Memory B cell (primary cell): ENCODE measurements around the gene PRKCA.

ENCODE experiments used
- ATAC-seq: fragments of 150-1000 bp; cut with Tn5 transposase; 2 replicates; pipeline ENCODE4 v1.10.0; 2021; ENCODE audit warnings: low read depth, mild to moderate bottlenecking, moderate library complexity
- DNase-seq, 2 donors: peaks; one replicate each; pipeline ENCODE4 v3.0.0; 2022; ENCODE audit warnings: low spot score in 2 of 2
- H3K27ac Mint-ChIP-seq: one replicate; pipeline ENCODE4 v1.8.0; 2022; ENCODE audit warnings: mild to moderate bottlenecking, moderate library complexity, mixed read lengths
- H3K27me3 Mint-ChIP-seq: one replicate; pipeline ENCODE4 v1.8.0; 2022; ENCODE audit warnings: mixed read lengths
- H3K36me3 Mint-ChIP-seq: one replicate; pipeline ENCODE4 v1.8.0; 2022; ENCODE audit warnings: mild to moderate bottlenecking, mixed read lengths
- H3K4me1 Mint-ChIP-seq: one replicate; pipeline ENCODE4 v1.8.0; 2022; ENCODE audit warnings: mixed read lengths
- H3K4me3 Mint-ChIP-seq: one replicate; pipeline ENCODE4 v1.8.0; 2022; ENCODE audit warnings: mild to moderate bottlenecking, moderate library complexity, mixed read lengths
- H3K9me3 Mint-ChIP-seq: one replicate; pipeline ENCODE4 v1.8.0; 2022; ENCODE audit warnings: mixed read lengths

Gene PRKCA

DNA sequence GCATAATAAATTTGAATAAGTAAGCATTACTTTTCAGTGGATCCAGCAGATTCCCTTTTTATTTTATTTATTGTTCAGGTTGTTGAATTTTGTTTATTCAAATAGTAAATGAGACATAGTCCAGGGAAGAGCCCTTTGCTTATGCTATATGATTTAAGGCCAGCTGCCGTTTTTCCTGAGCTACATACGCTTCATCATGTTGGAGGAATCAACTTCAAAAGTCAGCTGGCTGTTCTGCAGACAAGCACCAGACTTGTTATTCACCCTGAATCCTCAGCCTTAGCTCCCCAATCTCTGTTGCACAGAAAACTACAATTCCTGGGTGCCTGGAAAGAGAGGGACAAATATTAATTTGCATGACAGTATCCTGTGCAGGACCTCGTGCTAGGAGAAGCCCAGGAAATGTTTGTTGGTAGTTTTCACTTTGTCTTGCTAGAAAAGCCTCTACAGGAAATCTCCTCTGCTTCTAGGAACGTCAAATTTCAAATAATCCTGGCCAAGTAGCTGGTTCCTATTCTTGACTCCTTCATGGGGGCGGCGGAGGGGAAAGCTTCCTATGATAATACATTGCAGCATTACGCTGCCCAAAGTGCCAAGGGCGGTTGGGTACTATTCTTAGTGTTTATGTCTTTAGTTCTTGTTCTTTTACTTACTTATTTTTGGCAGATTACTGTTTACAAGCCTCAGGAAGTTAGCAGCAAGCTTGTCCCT, 101.6 kb downstream of the PRKCA start:
- ATAC-seq = no peak
- Mint-ChIP-seq H3K9me3 (no peaks in the 10 kb centered on the region), H3K4me3 (no peak overlapping the region), H3K4me1 (no peaks in the 10 kb centered on the region), H3K27me3 (peaks cover 17% of the 10 kb centered on the region), H3K36me3 (peaks cover 2% of the 10 kb centered on the region), H3K27ac (no peak overlapping the region)
- DNase-seq = no peak

DNA sequence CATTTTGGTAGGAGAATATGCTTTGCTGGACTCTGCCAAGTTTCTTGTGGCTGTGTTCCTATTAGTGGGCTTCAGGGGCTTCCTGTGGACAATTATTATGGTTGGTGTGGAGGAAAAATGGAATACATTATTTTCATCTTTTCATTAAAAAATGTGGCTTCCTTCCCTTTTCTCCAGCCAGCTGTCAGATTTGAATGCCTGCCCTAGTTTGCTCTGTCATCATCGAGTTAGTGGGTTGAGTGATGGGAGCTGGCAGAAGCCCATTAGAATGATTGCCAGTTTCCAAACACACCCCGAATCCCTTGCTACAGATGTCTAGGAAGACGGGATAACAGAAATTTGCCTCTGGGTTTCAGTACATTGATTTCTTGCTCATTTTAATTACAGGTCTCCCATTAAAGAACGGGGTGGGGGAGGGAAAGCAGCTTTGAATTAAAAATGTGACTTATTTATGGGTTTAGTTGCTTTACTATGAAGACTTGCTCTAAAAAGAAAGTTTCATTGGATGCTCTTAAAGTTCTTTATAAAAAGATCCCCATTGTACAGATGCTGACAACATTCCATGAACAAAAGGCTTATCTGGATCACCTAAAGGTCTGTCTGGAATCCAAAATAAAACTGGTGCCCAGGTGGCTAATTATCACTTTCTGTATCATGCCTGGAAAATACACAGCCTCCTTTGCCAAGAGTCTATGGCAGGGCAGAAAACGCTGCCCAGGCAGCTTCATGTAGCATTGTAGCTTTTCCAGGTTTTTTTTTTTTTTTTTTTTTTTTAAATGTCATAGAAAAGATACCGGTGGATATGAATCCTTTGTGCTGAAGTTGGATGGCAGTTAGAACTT, 103.6 kb downstream of the PRKCA start:
- no peak for DNase-seq
- H3K36me3 Mint-ChIP-seq = peaks cover under 1% of the 10 kb centered on the region
- no peaks in the 10 kb centered on the region for H3K9me3 Mint-ChIP-seq
- H3K4me3 Mint-ChIP-seq = no peak overlapping the region
- ATAC-seq = no peak
- H3K27me3 Mint-ChIP-seq = peaks cover 14% of the 10 kb centered on the region
- no peak overlapping the region for H3K27ac Mint-ChIP-seq
- no peaks in the 10 kb centered on the region for H3K4me1 Mint-ChIP-seq

DNA sequence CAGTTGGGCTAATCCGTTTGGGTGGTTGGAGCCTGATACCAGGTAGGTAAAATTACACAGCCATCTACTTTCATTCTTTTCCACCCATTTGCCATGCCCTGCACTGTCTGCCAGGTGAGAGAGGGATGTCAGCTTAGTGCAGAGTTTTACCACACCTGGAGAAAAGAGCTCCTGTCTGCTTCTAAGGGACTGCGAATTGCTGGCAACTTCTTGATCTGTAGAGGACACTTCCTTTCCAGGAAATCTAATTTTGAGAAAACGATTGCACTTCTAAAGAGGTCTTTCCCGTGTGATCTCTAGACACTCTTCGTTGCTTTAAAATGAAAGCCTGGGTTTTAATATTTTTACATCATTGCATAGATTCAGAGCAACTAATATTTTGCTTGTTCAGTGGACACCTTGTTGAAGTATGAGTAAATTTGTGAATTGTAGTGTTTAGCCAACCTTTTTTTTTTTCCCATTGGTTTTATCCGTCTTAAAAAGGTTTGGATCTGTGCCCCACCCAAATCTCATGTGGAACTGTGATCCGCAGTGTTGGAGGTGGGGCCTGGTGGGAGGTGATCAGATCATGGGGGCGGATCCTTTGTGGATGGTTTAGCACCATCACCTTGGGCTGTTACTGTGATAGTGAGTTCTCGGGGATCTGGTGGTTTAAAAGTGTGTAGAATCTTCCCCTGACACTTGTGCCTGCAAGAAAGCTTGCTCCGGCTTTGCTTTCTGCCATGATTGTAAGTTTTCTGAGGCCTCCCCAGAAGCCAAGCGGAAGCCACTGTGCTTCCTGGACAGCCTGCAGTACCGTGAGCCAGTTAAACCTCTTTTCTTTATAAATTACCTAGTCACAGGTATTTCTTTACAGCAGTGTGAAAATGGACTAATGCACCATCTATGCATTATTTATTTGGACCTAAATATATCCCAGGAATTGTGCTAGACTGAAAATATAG, 104.6 kb downstream of the PRKCA start:
- Mint-ChIP-seq H3K4me3 (no peak overlapping the region), H3K27me3 (peaks cover 7% of the 10 kb centered on the region), H3K4me1 (no peaks in the 10 kb centered on the region), H3K36me3 (no peaks in the 10 kb centered on the region), H3K9me3 (no peaks in the 10 kb centered on the region), H3K27ac (no peak overlapping the region)
- DNase-seq = no peak
- no peak for ATAC-seq

DNA sequence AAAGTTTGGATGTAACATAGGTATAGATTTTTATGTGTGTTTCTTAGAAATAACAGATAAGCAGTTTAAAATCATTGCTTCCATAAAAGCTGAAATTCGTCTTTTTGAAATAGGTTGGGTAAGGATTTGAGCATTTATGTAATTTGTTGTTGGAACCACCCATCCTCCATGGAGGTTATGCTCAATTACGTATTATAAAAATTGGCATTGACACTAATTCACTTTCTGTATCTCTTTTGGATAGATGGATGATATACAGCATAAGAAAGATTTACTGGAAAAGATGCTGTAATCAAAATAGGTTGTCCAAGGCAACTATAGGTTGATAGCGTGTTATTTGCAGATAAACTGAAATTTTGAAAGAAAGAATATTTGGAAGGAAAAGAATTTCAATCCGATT, 105.5 kb downstream of the PRKCA start:
- Mint-ChIP-seq H3K9me3 (no peaks in the 10 kb centered on the region), H3K4me3 (no peak overlapping the region), H3K36me3 (no peaks in the 10 kb centered on the region), H3K27ac (no peak overlapping the region), H3K4me1 (no peaks in the 10 kb centered on the region), H3K27me3 (peaks cover 6% of the 10 kb centered on the region)
- no peak for ATAC-seq
- DNase-seq = no peak

DNA sequence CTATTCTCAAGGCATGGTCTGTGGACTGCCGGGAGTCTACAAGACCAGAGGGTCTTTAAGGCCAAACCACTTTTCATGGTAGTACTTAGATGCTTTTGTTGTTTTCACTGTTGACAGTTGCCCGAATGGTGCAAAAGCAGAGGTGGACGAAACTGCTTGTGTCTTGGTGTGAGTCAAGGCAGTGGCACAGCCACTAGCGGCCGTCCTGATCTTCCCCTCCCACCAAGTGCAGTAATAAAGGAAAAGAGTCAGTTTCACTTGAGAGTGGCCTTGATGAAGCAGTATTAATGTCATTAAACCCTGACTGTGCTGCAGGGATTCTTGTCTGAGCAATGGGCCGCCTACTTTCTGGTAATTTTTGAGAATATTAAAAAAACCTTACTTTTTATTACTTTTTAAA, 109.1 kb downstream of the PRKCA start:
- DNase-seq (no peak), ATAC-seq (no peak)
- no peak overlapping the region for H3K4me3 Mint-ChIP-seq
- H3K27me3 Mint-ChIP-seq = peaks cover 5% of the 10 kb centered on the region
- no peaks in the 10 kb centered on the region for H3K36me3 Mint-ChIP-seq
- no peak overlapping the region for H3K27ac Mint-ChIP-seq
- H3K4me1 Mint-ChIP-seq = no peaks in the 10 kb centered on the region
- no peaks in the 10 kb centered on the region for H3K9me3 Mint-ChIP-seq

DNA sequence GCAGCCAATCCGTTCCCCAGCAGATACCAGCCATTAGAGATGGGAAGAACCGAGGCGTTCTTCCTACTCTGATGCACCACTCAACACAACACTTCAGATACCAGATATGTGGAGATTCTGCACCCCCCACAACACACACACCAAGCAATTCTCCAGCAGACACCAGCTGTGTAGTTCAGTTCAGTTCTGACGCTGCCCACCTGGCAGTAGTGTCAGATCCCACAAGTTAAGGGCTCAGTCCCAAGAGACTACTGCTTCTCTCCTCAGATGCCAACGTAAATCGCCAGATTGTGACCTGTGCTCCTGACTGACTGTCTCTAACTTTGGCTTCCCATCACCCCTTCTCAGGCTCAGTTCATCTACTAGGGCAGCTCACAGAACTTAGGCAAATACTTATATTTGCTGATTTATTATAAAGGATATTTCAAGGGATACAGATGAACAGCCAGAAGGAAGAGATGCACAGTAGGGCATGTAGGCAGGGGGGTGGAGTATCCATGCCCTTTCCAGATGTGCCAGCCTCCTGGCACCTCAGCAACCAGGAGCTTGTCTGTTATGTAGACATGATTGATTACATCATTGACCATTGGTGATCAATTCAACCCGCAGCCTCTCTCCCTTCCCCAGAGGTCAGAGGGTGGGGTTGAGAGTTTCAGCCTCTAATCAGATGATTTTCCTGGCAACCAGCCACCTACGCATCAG, 110.6 kb downstream of the PRKCA start:
- Mint-ChIP-seq H3K27me3 (peaks cover 2% of the 10 kb centered on the region), H3K36me3 (no peaks in the 10 kb centered on the region), H3K4me3 (no peak overlapping the region), H3K4me1 (no peaks in the 10 kb centered on the region), H3K27ac (no peak overlapping the region), H3K9me3 (no peaks in the 10 kb centered on the region)
- ATAC-seq (no peak), DNase-seq (no peak)

DNA sequence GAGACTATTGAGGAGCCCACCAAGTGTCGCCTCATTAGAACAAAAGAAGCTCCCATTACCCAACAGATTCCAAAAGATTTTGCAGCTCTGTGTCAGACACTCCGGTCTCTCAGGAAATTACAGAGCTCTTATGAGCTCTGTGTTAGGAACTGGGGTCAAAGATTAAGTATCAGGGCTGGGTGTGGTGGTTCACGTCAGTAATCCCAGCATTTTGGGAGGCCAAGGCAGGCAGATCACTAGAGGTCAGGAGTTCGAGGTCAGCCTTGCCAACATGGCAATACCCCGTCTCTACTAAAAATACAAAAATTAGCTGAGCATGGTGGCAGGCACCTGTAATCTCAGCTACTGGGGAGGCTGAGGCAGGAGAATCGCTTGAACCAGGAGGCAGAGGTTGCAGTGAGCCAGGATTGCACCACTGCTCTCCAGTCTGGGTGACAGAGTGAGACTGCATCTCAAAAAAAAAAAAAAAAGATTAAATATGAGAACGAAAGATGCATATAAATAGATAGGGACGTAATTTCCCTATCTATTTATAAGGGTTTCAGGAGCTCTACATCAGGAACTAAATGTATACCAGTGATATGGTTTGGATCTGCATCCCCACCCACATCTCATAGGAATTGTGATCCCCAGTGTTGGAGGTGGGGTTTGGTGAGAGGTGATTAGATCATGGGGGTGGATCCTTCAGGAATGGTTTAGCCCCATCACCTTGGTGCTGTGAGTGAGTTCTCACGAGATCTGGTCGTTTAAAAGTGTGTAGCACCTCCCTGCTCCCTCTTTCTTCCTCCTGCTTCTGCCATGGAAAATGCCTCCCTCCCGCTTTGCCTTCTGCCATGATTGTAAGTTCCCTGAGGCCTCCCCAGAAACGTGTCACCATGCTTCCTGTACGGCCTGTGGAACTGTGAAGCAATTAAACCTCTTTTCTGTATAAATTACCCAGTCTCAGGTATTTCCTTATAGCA, 111.4 kb downstream of the PRKCA start:
- Mint-ChIP-seq H3K27me3 (peaks cover 2% of the 10 kb centered on the region), H3K4me1 (no peaks in the 10 kb centered on the region), H3K9me3 (no peaks in the 10 kb centered on the region), H3K4me3 (no peak overlapping the region), H3K27ac (no peak overlapping the region), H3K36me3 (no peaks in the 10 kb centered on the region)
- no peak for DNase-seq
- no peak for ATAC-seq

DNA sequence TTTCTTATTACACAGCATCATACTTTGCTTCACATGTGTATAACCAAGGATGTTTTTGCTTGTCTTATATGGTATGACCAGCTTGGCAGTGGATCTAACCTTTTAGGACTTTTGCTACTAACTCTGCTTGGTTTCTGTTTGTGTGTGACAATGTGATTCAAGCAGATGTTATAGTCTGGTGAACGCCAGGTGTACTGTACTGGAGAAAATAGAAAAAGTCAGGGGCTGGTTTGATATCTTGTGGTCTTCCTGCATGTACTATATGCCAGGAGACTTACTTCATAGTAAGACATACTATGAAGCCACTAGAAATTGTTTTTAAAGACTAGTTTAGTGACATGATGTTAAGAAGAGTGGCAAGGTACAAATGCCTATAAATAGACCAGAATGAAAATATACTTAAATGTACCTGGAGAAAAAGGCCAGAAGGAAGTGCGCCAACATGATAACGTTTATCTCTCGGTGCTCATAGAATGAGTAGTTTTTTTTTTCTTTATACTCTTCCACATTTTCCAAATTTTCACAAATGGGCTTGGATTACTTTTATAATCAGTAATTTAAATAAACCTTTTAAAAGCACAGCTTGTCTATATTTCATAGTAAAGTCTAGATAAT, 112.3 kb downstream of the PRKCA start:
- H3K9me3 Mint-ChIP-seq = no peaks in the 10 kb centered on the region
- peaks cover 2% of the 10 kb centered on the region for H3K27me3 Mint-ChIP-seq
- DNase-seq (no peak), ATAC-seq (no peak)
- no peaks in the 10 kb centered on the region for H3K36me3 Mint-ChIP-seq
- no peaks in the 10 kb centered on the region for H3K4me1 Mint-ChIP-seq
- no peak overlapping the region for H3K4me3 Mint-ChIP-seq
- no peak overlapping the region for H3K27ac Mint-ChIP-seq

DNA sequence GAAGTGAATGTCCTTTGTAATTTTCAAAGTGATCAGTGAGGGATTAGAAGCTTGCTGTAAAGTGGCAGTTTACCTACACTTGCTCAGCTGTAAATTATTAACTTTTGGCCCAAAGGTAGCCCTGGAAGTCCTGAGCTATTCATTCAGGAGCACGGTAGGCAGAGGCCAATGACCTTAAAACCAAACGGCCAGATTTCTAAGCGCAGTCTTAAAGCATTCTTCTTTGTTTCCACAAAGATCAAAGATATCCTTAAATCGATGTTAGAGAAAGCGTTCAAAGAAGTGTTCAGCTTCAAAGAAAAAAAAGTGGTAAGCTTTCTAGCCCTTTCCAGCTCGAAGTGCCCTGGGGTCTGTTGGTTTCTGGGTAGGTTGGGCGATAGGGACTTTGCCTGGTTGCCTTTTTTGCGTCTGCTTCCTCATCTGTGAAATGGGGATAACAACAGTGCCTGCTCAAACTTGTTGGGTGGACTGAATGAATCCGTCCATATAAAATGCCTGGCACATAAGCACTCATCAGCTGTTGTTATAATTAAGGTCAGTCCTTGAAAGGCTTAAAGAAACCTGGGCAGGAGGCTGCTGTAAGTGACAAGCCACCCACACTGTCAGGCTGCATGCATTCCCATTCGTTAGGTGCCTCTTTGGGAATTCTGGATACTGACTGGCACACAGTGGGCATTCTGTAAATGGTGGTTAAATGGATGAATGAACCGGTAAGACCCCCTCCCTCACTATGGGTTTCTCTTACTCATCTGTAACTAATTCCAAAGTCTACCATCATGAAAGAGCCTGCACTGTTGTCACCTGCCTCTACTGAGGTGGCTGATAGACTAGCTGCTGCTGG, 113.2 kb downstream of the PRKCA start:
- peaks cover 2% of the 10 kb centered on the region for H3K27me3 Mint-ChIP-seq
- H3K27ac Mint-ChIP-seq = no peak overlapping the region
- no peak overlapping the region for H3K4me3 Mint-ChIP-seq
- DNase-seq = no peak
- no peaks in the 10 kb centered on the region for H3K4me1 Mint-ChIP-seq
- H3K36me3 Mint-ChIP-seq = no peaks in the 10 kb centered on the region
- no peaks in the 10 kb centered on the region for H3K9me3 Mint-ChIP-seq
- no peak for ATAC-seq

DNA sequence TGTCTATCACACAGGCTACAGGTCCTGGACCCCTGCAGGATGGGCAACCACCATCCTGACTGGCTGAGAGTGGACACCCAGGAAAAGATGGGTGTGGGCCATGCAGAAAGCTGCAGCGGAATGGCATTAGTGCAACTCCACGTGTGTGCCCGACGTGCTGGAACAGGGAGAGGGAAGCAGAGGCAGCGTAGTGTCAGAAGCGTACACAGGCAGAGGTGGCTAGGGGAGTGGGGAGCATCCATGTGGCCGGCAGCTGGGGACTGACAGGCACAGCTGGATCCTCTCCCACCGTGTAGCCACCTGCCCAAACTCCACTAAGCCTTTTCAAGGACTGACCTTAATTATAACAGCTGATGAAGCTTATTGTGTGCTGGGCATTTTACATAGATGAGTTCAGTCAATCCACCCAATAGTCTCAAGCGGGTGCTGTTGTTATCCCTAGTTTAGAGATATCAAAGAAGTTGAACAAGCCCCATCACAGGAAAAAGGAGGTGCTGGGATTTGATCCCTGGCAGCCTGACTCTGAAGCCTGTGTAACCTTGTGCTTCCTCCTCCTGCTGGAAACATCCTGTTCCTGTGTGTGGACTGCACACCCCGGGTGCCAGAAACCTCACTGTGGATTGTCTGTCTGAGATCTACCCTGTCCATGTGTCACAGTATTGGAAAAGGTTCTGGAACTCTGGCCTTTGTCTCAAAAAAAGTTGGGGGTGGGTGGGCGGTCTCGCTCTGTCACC, 114.0 kb downstream of the PRKCA start:
- Mint-ChIP-seq H3K27me3 (peaks cover 2% of the 10 kb centered on the region), H3K36me3 (no peaks in the 10 kb centered on the region), H3K4me3 (no peak overlapping the region), H3K4me1 (no peaks in the 10 kb centered on the region), H3K9me3 (no peaks in the 10 kb centered on the region), H3K27ac (no peak overlapping the region)
- no peak for DNase-seq
- ATAC-seq = no peak

DNA sequence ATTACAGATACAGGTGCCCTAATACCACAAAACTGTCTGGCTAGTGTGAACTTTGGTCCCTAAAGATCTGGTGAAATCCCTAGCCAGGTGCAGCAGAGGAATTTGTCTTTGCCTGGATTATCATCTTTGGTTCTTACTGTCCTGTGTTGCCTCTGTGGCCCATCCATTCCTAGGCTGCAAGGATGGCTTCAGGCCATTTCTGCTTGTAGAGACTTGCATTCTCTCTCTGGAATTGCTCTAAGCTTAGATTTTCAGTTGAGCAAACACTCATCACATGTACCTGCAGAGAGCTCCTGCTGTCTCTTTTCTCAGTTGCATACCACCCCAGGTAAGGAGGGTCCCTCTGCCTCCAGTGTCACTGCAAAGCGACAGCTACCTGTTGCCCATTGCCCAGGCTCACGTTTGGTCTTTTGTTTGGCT, 114.9 kb downstream of the PRKCA start:
- ATAC-seq (no peak), DNase-seq (no peak)
- peaks cover 2% of the 10 kb centered on the region for H3K27me3 Mint-ChIP-seq
- H3K36me3 Mint-ChIP-seq = no peaks in the 10 kb centered on the region
- no peak overlapping the region for H3K4me3 Mint-ChIP-seq
- no peak overlapping the region for H3K27ac Mint-ChIP-seq
- H3K4me1 Mint-ChIP-seq = no peaks in the 10 kb centered on the region
- H3K9me3 Mint-ChIP-seq = no peaks in the 10 kb centered on the region
